H1 (cell line): ENCODE results near the gene TPPP3.

Experiments
- CBX5 ChIP-seq: fragments of 300-800, 300-1000 bp; sonication (generic); IDR thresholded peaks from 2 replicates; pipeline ENCODE4 v1.7.1; 2016; ENCODE audit warnings: antibody characterized with exemption, low read length, low read depth
- CTCF ChIP-seq, 3 experiments: IDR thresholded peaks; 1 replicate in 2 of 3; 2 replicates in 1 of 3; pipeline versions ENCODE4 v1.5.1 to v1.6.1; 2011; ENCODE audit warnings: low read length in 3 of 3, mild to moderate bottlenecking in 3 of 3, inconsistent platforms in 2 of 3, low read depth in 1 of 3, moderate library complexity in 1 of 3; ENCODE audit not compliant: insufficient read depth in 1 of 3; ENCODE audit errors: control extremely low read depth in 1 of 3

GRCh38 chr16:67349172-67349571 lies 44.1 kb downstream of the TPPP3 start:
- no peak for TF ChIP-seq CBX5
- no peak for TF ChIP-seq CTCF (IDR thresholded peaks at IDR 0.05; ENCODE audit: control extremely low read depth in 1 of 3, insufficient read depth in 1 of 3, low read depth in 1 of 3, low read length in 3 of 3)
